ENCODE measurements around the gene RSRP1.

- TF ChIP-seq EZH2 (IDR thresholded peaks at IDR 0.05; ENCODE audit: insufficient read depth, poor library complexity, severe bottlenecking) (no peak), EZH2phosphoT487 (IDR thresholded peaks at IDR 0.05; ENCODE audit: insufficient read depth, low read depth) (no peak)
Observed at GRCh38 chr1:25210728-25211127, 36.5 kb downstream of the RSRP1 start.
